Esophagus squamous epithelium (tissue), 5 donors: ENCODE results near the gene NXPE3. TPM values are rescaled to one million over a fixed set of nuclear protein-coding genes. Genes with fewer than 3 reads are reported as not detected.

ENCODE experiments used
- DNase-seq: peaks from one replicate; lab custom pipeline; 2025; lab: John Stamatoyannopoulos, UW
- H3K27ac ChIP-seq, 4 donors: fragments of 200-600 bp; sonication (generic); one replicate each; pipeline ENCODE4 v1.5.1; 2016 to 2019; ENCODE audit warnings: mild to moderate bottlenecking in 1 of 4
- H3K27me3 ChIP-seq, 4 donors: fragments of 200-600 bp; sonication (generic); 1 replicate in 3 of 4; 2 replicates in 1 of 4; pipeline versions ENCODE4 v1.5.1 to v1.6.0; 2017 to 2021; ENCODE audit warnings: antibody characterized with exemption in 1 of 4
- H3K36me3 ChIP-seq, 3 donors: fragments of 200-600 bp; sonication (generic); one replicate each; pipeline ENCODE4 v1.5.1; 2016 to 2019
- H3K4me1 ChIP-seq, 3 donors: fragments of 200-600 bp; sonication (generic); one replicate each; pipeline ENCODE4 v1.5.1; 2017 to 2019
- H3K4me3 ChIP-seq, 4 donors: fragments of 200-600 bp; sonication (generic); 1 replicate in 3 of 4; 2 replicates in 1 of 4; pipeline ENCODE4 v1.5.1; 2016 to 2019; ENCODE audit warnings: mild to moderate bottlenecking in 2 of 4, moderate library complexity in 1 of 4
- H3K9me3 ChIP-seq, 3 donors: fragments of 200-600 bp; sonication (generic); one replicate each; pipeline ENCODE4 v1.5.1; 2016 to 2019
- POLR2A ChIP-seq, 4 donors: fragments of 450-650 bp; IDR thresholded peaks; one replicate each; pipeline ENCODE4 v1.6.1; 2017; ENCODE audit warnings: antibody characterized with exemption in 4 of 4, mild to moderate bottlenecking in 4 of 4, moderate library complexity in 3 of 4
- WGBS, 2 donors: methylation state at CpG; one replicate each; pipeline ENCODE4 v1.1.5; 2018; 5-methylcytosine and 5-hydroxymethylcytosine counted together
- intact Hi-C: fragments of 100-400 bp; cut with DNase I; formaldehyde crosslinking; loops from one replicate; pipeline ENCODE4 v1.15.0; 2022
- total RNA-seq, 4 donors: library from RNA; depleted of rRNA; stranded (reverse); fragments of >200 nt; gene quantifications; one replicate each; pipeline ENCODE4 v1.1.0, GENCODE V29; 2016
- TF ChIP-seq, protein P1 (sequence below), 6 experiments: fragments of 450-650 bp in 4 of 6; fragments of 200-600 bp in 2 of 6; sonication (generic) in 2 of 6; IDR thresholded peaks; one replicate each; pipeline ENCODE4 v1.5.1; 2016 to 2019; ENCODE audit warnings: antibody characterized with exemption in 6 of 6, mild to moderate bottlenecking in 4 of 6, moderate library complexity in 4 of 6
- donor health status: DM: yes; HTN: yes; CAD: no.

Gene NXPE3
- total RNA-seq, 4 donors from 2014 or later = 1.1 to 6.5 (median 2.5) TPM

DNA sequence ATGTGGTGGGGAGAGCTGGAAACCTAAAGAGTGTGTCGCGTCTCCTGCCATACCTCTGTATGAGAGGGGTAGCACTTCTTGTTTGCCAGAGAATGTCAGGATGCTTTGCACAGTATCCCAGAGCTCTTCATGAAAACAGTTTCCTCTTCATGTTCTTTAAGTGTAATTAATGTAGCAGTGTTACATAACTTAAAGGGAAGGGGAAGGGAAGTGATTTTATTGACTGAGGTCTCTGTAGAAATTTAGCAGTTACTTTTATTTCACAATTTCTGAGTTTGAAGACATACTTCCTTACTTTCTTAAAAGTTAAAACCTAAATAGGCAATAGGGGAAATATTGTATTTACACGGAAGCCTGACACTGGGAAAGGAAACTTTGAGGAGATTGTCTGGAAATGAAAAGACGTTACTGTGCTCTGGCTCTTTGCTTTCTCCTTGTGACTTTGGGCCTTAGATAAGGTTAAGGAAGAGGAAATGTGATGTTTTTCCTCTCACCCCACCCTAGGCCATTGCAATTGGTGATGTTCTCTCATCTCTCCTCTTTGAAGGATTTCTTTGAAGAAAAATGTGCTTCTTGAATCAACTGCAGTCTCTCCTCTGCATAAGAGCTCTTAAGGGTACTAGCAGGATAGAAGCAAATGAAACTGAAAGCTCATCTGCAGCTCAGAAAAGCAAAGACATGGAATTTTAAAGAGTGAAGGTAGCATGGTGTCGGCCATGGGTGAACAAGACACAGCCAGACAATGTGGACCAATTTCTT lies 6.0 kb downstream of the NXPE3 start:
- TF ChIP-seq POLR2A (IDR thresholded peaks at IDR 0.05) = no peak
- TF ChIP-seq, protein P1, sequence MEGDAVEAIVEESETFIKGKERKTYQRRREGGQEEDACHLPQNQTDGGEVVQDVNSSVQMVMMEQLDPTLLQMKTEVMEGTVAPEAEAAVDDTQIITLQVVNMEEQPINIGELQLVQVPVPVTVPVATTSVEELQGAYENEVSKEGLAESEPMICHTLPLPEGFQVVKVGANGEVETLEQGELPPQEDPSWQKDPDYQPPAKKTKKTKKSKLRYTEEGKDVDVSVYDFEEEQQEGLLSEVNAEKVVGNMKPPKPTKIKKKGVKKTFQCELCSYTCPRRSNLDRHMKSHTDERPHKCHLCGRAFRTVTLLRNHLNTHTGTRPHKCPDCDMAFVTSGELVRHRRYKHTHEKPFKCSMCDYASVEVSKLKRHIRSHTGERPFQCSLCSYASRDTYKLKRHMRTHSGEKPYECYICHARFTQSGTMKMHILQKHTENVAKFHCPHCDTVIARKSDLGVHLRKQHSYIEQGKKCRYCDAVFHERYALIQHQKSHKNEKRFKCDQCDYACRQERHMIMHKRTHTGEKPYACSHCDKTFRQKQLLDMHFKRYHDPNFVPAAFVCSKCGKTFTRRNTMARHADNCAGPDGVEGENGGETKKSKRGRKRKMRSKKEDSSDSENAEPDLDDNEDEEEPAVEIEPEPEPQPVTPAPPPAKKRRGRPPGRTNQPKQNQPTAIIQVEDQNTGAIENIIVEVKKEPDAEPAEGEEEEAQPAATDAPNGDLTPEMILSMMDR (IDR thresholded peaks at IDR 0.05) = no peak

DNA sequence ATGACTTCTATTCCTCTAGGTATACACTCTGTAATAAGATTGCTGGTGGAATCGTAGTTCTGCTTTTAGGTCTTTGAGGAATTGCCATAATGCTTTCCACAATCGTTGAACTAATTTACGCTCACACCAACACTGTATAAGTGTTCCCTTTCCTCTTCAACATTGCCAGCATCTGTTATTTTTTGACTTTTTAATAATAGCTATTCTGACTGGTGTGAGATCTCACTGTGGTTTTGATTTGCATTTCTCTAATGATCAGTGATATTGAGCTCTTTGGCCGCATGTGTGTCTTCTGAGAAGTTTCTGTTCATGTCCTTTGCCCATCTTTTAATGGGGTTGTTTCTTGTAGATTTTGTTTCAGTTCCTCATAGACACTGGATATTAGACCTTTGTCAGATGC lies 12.8 kb downstream of the NXPE3 start:
- intact Hi-C loops = no loop called here
- TF ChIP-seq POLR2A (IDR thresholded peaks at IDR 0.05) = no peak
- TF ChIP-seq, protein P1 (IDR thresholded peaks at IDR 0.05) = no peak
- H3K4me1 ChIP-seq = no peaks in the 10 kb centered on the region
- no peak for DNase-seq
- WGBS, 2 donors = 84 to 93% methylated on average over 4 of the region's 4 CpGs
- H3K9me3 ChIP-seq = no peaks in the 10 kb centered on the region
- H3K27me3 ChIP-seq = no peaks in the 10 kb centered on the region
- peaks cover 0 to 67% (median 0%) of the 10 kb centered on the region in 3 donors for H3K36me3 ChIP-seq
- peak overlapping the region in 1 of 4 donors; percentile 22 for H3K27ac ChIP-seq
- H3K4me3 ChIP-seq = no peak overlapping the region

More for the DNA sequence above, 6.0 kb downstream of the NXPE3 start:
- WGBS, 2 donors = 79 to 92% methylated on average over 5 of the region's 5 CpGs
- Histone ChIP-seq H3K27ac (peak overlapping the region in 3 of 4 donors; percentile 26 to 69 (median 53)), H3K4me1 (peaks cover 2 to 33% (median 3%) of the 10 kb centered on the region in 3 donors), H3K9me3 (no peaks in the 10 kb centered on the region), H3K4me3 (peak overlapping the region in 1 of 4 donors; percentile 2), H3K36me3 (peaks cover 0 to 69% (median 0%) of the 10 kb centered on the region in 3 donors), H3K27me3 (no peaks in the 10 kb centered on the region)
- no peak for DNase-seq
- intact Hi-C loops = no loop called here

DNA sequence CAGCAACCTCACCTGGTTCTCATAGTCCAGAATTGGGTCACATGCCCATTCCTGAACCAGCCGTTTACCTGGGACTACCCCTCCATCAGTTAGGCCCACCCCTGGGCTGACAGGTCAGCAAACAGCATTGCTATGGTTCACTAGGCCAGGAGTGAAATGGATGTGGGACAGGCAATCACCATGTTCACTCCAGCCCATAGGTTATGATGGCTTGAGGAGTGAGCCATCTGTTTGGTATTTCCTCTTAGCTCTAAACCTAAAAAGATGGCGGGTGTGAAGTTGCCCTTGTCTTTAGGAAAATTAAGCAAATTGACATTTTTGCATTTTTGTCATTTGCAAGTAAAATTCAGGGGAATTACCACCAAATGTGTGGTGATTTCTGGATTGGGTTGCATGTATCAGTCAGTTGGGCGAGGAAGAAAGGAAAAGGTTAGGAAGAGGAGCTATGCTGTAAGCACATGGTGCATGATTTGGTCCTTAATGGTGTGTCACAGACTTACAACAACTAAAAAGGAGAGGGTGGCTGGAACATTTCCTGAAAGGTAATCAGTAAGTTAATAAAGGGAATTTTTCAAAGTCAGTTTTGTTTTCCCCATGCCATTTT lies 17.2 kb downstream of the NXPE3 start:
- Histone ChIP-seq H3K27ac (no peak overlapping the region), H3K27me3 (no peaks in the 10 kb centered on the region), H3K9me3 (no peaks in the 10 kb centered on the region), H3K4me1 (no peaks in the 10 kb centered on the region), H3K4me3 (no peak overlapping the region), H3K36me3 (peaks cover 0 to 45% (median 0%) of the 10 kb centered on the region in 3 donors)
- no peak for TF ChIP-seq POLR2A (IDR thresholded peaks at IDR 0.05)
- TF ChIP-seq, protein P1 (IDR thresholded peaks at IDR 0.05) = no peak
- intact Hi-C loops = no loop called here
- 88 to 92% methylated on average over 2 of the region's 3 CpGs for WGBS, 2 donors
- DNase-seq = no peak

DNA sequence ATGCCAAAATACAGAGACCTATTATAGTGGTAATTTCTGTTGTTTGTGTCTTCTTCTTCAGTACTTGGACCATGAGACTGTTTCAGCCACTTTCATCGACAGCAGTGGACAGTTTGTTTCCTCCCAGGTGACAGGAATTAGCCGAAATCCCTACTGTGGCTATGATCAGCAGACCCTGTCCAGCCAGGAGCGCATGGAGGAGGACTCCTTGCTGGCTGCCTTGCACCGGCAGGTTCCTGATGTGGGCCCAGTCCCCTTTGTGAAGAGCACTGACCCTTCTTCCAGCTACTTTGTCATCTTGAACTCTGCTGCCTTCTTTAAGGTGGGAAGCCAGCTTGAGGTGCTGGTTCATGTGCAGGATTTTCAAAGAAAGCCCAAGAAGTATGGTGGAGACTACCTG lies 22.2 kb downstream of the NXPE3 start:
- no peak for DNase-seq
- peaks cover 0 to 26% (median 6%) of the 10 kb centered on the region in 3 donors for H3K36me3 ChIP-seq
- TF ChIP-seq, protein P1 (IDR thresholded peaks at IDR 0.05) = no peak
- no peak for TF ChIP-seq POLR2A (IDR thresholded peaks at IDR 0.05)
- intact Hi-C loops = no loop called here
- no peak overlapping the region for H3K4me3 ChIP-seq
- H3K4me1 ChIP-seq = peaks cover 0 to 6% (median 0%) of the 10 kb centered on the region in 3 donors
- H3K27ac ChIP-seq = no peak overlapping the region
- H3K9me3 ChIP-seq = no peaks in the 10 kb centered on the region
- no peaks in the 10 kb centered on the region for H3K27me3 ChIP-seq
- 69 to 86% methylated on average over 2 to 4 of the region's 4 CpGs for WGBS, 2 donors

DNA sequence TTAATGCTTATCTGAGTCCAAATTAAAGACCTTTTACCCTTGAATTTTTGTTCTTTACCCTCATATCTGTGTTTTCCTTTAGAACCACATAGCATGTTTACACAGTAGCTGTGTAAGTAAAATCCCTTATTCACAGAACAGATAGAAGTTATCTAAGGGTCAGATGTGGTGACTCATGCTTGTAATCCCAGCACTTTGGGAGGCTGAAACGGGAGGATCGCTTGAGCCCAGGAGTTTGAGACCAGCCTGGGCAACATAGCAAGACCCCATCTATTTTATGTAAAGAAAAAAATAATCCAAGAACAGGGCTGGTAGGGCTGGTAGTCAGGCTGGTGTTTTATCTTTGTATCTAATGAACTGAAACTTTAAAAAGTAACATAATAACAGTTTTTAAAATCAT lies 23.2 kb downstream of the NXPE3 start:
- no peak for TF ChIP-seq POLR2A (IDR thresholded peaks at IDR 0.05)
- TF ChIP-seq, protein P1 (IDR thresholded peaks at IDR 0.05) = no peak
- intact Hi-C loops = no loop called here
- peaks cover 0 to 6% (median 0%) of the 10 kb centered on the region in 3 donors for H3K4me1 ChIP-seq
- no peak for DNase-seq
- 56 to 94% methylated on average over 2 of the region's 2 CpGs for WGBS, 2 donors
- H3K4me3 ChIP-seq = no peak overlapping the region
- H3K9me3 ChIP-seq = no peaks in the 10 kb centered on the region
- H3K27ac ChIP-seq = no peak overlapping the region
- no peaks in the 10 kb centered on the region for H3K27me3 ChIP-seq
- peaks cover 0 to 26% (median 6%) of the 10 kb centered on the region in 3 donors for H3K36me3 ChIP-seq
